MM.1S (cell line): ENCODE measurements around the gene GNAL.

Source experiments
- CTCF ChIP-seq: fragments of 300-600 bp; sonication (generic); IDR thresholded peaks from 2 replicates; pipeline ENCODE4 v1.5.1; 2016; ENCODE audit warnings: antibody characterized with exemption, low read length, mixed read lengths
- EZH2 ChIP-seq: fragments of 300-600 bp; sonication (generic); optimal IDR thresholded peaks from 2 replicates; pipeline ENCODE3; 2017; ENCODE audit warnings: low read depth, mild to moderate bottlenecking, antibody characterized with exemption, low read length, mixed read lengths
- EZH2phosphoT487 ChIP-seq: fragments of 300-600 bp; sonication (generic); IDR thresholded peaks from 2 replicates; pipeline ENCODE4 v1.6.1; 2018; ENCODE audit warnings: antibody characterized with exemption, low read length

- no peak for TF ChIP-seq EZH2
- no peak for TF ChIP-seq CTCF
- TF ChIP-seq EZH2phosphoT487: no peak
Measured at GRCh38 chr18:11877497-11878135, 188.6 kb downstream of the GNAL start.
